Activated gamma-delta T cell (primary cell): ENCODE results near the gene ARHGAP20.

Experiments used
- DNase-seq: peaks from one replicate; lab custom pipeline; 2025; lab: John Stamatoyannopoulos, UW

The ARHGAP20 gene

GRCh38 chr11:110529043-110529442, 183.2 kb downstream of the ARHGAP20 start:
- DNase-seq: no peak

GRCh38 chr11:110527146-110527545, 185.1 kb downstream of the ARHGAP20 start:
- no peak for DNase-seq
